HG02840 (cell line): Measurements from ENCODE around the gene TMEM17.
A peak's percentile ranks its signal among the peaks of the same experiment; 100 is the strongest.

Source experiments
- ATAC-seq: cut with Tn5 transposase; IDR thresholded peaks from one replicate; pipeline ENCODE4 v1.9.1; 2021; ENCODE audit warnings: mild to moderate bottlenecking, moderate library complexity, moderate number of reproducible peaks; ENCODE audit not compliant: unreplicated experiment, low FRiP score

TMEM17 gene

DNA sequence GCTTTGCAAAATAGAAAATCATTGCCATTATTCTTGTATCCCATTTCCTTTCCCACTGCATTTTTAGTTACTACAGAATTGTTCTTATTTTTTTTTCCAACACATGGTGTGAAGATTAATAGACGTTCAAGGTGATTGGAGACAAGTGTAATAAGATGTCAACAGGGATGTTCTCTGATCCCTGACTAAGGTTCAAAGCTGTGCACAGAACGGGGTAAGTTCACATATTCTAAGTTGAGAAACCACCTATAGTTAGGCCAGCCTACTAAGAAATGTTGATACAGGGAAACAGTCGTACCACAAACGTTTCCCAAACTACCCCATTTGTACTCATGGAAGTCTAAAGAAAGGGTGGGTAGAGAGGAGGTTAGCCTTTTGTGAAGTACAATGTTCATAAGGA lies 6.4 kb upstream of the TMEM17 start:
- ATAC-seq, result no peak

GRCh38 chr2:62511636-62512035 lies 5.6 kb upstream of the TMEM17 start:
- no peak for ATAC-seq

- peak; percentile 34 for ATAC-seq
Observed at GRCh38 chr2:62506421-62506750, 391 bp upstream of the TMEM17 start.

DNA sequence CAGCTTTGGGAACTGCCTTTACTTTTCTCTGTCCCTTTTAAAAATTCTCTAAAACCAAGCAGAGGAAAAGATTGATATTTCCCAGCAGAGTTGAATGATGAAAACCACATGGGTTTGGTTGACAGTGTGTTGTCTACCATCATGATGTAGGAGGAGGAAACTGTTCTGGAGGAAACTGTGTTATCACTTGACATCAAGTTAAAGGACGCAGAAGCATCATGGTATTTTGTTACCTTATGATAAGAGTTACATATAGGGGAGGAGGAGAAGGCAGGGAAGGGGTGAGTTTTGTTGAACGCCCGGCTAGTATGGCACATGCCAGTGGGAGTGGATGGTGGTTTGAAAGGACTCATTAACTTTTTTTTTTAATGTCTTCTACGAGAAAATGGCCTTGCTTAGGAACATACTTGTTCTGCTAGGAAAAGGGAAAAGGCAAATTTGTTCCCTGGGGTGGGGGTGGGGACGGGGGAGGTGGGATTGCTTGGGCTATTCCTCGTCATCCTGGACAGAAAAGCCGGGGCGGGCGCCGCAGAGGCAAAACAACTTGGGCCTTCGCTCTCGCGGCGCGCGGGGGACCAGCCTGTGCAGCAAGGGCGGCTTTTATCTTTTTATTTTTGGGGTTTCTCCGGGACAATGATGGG lies 766 bp downstream of the TMEM17 start:
- no peak for ATAC-seq

- ATAC-seq, result no peak
Observed at GRCh38 chr2:62504657-62505056, 1.3 kb downstream of the TMEM17 start.

DNA sequence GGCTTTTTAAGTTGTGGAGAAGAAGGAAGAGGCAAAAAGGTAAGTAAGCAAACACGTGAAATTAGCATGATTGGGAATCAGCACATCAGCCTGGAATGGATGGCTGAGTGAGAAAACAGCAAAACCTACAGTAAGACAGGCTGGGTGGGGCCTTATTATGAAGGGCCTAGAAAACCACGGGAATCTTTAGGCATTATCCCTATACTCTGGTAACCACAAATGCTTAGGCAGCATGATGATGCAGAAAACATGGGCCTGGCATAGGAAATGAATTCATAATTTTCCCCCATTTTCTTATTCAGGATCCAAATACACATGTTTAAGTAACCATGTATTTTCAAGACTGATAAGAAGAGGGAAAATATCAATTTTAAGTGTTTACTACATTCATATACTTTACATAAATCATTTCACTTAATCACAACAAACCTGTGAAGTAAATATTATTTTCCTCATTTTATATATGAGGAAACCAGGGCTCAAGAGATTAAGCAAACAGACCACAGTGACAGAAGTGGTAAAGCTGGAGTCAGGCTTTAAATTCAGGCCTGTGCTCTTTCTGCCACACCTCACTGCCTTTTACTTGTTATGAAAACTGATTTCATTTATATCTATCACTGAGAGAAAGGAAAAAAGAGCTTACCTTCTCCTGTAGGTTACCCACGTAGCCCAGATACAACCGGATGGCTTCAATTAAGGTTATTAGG lies 4.0 kb downstream of the TMEM17 start:
- no peak for ATAC-seq

GRCh38 chr2:62501069-62501468 lies 4.9 kb downstream of the TMEM17 start:
- no peak for ATAC-seq

GRCh38 chr2:62499430-62500060 lies 6.5 kb downstream of the TMEM17 start:
- no peak for ATAC-seq

GRCh38 chr2:62498739-62499138 lies 7.3 kb downstream of the TMEM17 start:
- no peak for ATAC-seq

GRCh38 chr2:62495761-62496160 lies 10.2 kb downstream of the TMEM17 start:
- no peak for ATAC-seq

DNA sequence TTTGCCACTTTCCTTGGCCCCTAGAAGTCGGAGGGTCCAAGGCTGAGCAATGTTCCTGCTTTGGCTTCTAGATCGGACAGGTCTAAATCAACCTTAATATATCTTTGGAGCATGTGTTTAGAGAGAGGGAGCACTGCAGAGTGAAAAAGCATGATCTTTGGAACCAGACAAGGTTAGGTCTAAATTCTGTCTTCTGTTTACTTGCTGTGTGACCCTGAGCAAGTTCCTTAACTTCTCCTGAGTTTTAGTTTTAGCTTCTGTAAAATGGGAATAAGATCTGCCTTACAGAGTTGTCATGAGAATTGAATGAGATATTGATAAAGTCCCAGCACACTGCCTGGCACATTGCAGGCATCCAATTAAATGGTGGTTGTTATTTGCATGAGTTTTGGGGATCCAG lies 13.9 kb downstream of the TMEM17 start:
- no peak for ATAC-seq

- ATAC-seq, result no peak
Observed at GRCh38 chr2:62489702-62490101, 16.3 kb downstream of the TMEM17 start.

- no peak for ATAC-seq
Observed at GRCh38 chr2:62489162-62489561, 16.8 kb downstream of the TMEM17 start.

DNA sequence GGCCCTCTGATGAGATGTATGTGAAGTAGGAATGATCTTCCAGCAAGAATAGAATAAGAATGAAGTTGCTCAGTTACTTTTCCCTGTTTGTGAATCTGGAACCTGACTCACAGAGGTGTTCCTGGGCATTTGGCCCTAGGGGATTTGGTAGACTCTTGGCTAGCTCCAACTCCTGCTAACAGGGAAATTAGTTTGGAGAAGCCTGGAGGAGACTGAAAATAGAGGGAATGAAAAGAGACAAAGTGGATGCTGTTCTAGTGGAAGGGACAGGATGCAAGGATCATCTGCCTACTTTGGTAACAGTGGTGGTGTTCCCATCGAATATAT lies 19.6 kb downstream of the TMEM17 start:
- ATAC-seq, result no peak

DNA sequence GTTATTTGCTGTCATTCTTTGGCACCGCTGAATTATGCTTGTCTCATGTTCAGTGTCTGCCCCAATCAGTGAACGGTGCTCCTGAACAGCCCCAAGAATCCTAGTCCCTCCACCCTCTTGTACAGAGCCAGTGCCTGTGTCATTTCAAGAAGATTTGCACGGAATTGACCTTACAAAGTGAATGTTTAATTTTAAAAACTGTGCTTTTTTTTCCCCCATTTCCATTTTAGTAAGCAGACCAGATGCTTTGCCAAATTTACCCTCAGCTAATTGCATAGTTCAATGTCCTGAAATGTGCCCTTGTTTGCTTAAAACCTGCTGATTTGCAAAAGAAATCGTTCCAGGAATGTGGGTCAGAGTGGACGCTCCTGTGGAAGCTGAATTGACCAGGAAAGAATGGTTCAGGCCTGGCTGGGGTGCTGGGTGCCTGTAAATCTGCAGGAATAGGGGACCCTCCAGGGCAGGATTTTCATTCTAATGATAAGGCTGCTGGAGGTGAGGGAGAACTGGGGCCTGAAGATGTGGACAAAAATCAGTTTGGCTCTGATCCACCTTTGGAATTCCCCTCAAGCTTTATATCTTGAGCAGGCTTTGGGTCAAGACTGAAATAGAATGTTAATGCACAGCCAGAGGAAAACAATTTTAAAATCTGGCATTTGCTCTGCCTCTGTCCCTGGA lies 20.1 kb downstream of the TMEM17 start:
- ATAC-seq, result no peak

DNA sequence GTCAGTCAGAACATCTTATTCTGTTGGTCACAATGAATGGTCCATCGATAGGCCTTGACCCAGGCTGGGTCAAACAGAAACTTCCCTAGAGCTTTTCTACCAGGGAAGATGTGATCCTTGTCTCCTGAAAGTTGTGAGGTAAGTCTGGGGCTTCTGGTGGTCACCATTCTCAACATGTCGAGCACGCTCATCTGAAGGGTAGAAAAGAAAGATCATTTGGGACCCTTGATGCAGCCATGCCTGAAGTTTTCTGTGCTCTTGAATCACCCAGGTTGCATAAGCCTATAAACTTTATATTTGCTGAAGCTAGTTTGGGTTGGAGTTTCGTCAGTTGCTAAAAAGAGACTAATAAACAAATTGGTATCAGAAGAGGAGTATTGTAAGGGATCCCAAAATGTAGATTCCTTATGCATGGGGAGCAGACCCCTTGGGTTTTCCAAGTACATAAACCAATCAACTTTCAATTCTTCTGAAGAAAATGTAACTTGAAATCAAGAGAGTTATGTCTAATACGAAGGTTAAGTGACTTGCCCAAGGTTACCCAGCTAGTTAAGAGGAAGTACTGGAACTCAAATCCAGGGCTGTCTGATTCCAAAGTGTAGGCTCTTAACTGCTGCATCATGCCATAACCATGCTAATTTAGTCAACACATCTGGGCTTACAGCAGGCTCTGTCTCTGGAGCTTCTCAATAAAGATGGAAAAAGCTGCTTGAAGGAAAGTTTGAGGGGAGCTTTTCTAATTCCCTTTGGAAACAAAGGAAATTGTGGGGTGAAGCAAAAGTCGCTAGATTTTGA lies 23.2 kb downstream of the TMEM17 start:
- ATAC-seq, result no peak

DNA sequence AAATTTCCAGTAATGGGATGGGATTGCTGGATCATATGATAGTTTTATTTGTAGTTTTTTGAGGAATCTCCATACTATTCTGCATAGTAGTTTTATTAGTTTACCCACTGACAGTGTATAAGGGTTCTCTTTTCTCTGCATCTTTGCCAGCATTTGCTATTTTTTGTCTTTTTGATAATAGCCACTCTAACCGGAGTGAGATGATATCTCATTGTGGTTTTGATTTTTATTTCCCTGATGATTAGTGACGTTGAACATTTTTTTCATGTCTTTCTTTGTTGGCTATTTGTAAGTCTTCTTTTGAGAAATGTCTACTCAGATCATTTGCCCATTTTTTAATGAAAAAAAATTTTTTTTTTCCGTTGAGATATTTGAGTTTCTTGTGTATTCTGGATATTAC lies 26.1 kb downstream of the TMEM17 start:
- ATAC-seq, result no peak

GRCh38 chr2:62478093-62478580 lies 27.9 kb downstream of the TMEM17 start:
- ATAC-seq, result no peak

DNA sequence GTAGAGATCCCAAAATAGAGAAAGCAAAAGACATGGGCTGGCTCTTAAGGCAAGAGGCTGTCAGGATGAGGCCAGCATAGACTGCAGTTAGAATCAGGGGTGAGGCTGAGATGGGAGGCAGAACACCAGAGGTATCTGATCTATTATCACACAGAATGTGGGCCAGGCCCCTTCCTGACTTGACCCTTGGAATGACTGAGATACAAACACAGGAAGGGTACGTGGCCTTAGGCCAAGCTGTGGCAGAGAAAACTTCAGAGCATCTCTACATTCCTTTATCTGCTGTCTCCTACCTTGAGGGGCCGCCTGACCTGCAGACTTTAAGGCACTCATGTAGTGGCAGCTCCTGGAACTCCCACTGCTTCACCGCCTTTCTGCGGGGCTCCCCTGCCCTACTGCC lies 28.4 kb downstream of the TMEM17 start:
- ATAC-seq, result no peak

DNA sequence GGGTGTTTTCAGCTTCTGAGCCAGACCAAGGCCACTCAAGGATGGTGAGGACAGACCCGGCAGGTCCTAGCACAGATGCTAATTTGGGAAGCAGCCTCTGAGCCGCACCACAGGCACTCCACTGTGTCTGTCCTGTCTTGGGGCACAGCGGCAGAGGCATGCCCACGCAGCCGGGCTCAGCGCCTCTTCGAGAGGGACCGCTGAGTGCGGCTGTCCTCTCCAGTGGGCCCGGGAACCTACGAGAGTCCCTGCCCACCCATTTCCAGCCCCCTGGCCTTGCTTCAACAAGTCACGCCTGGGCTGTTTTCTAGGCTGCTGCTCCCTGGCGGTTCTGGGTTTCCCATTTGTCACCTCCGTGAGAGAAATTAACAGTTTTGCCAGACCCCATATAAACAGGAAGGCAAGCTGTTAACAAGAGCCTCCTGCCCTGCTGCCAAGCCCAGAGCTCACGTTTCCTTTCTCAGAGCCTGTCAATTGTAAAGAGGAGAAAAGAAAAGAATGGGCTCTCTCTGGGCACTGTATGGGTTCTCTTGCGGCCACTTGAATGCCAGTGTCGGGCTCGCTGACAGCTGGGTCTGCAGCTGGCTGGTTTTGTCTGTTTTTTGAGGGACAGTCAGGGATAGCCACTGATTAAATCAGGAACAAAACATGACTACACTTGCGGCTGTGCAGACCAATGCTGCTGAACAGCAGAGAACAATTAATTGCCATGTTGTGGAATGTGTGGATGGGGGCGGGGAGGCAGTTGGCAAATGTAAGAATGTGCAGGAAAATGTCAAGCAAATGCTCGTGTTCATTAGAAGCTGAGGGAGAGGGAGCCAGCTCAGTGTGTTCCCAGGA lies 30.6 kb downstream of the TMEM17 start:
- no peak for ATAC-seq
